ENCODE results near the gene SYTL3. TPM values are rescaled to one million over a fixed set of nuclear protein-coding genes. Genes with fewer than 3 reads are reported as not detected.

The SYTL3 gene
- total RNA-seq, 1 experiment from 2014 or later: 14.2 TPM

GRCh38 chr6:158783167-158783450, 133.3 kb downstream of the SYTL3 start:
- CTCF ChIA-PET: no interaction called here
- intact Hi-C loops (cut with micrococcal nuclease; ENCODE audit: unreplicated experiment): no loop called here

GRCh38 chr6:158783851-158784250, 134.0 kb downstream of the SYTL3 start:
- CTCF ChIA-PET: no interaction called here
- intact Hi-C loops (cut with micrococcal nuclease; ENCODE audit: unreplicated experiment): no loop called here
- TF ChIP-seq CTCF (IDR thresholded peaks at IDR 0.05; ENCODE audit: unreplicated experiment): no peak
- peaks cover 100% of the 10 kb centered on the region for H3K36me3 Mint-ChIP-seq (ENCODE audit: insufficient read depth, unreplicated experiment)
- peak overlapping the region; percentile 92 for H3K27ac Mint-ChIP-seq (ENCODE audit: unreplicated experiment)
- peaks cover 88% of the 10 kb centered on the region for H3K4me1 Mint-ChIP-seq (ENCODE audit: low read depth, unreplicated experiment)
- no peaks in the 10 kb centered on the region for H3K27me3 Mint-ChIP-seq (ENCODE audit: unreplicated experiment)
- DNase-seq: no peak
- no peaks in the 10 kb centered on the region for H3K9me3 Mint-ChIP-seq (ENCODE audit: low read depth, unreplicated experiment)
- H3K4me3 Mint-ChIP-seq (ENCODE audit: low read depth, unreplicated experiment): peak overlapping the region; percentile 44
- BruUV-seq (replicated peaks): no TSS peak

More at GRCh38 chr6:158783167-158783450, 133.3 kb downstream of the SYTL3 start:
- Mint-ChIP-seq H3K27ac (ENCODE audit: unreplicated experiment) (peak overlapping the region; percentile 92), H3K4me3 (ENCODE audit: low read depth, unreplicated experiment) (peak overlapping the region; percentile 44), H3K27me3 (ENCODE audit: unreplicated experiment) (no peaks in the 10 kb centered on the region), H3K36me3 (ENCODE audit: insufficient read depth, unreplicated experiment) (peaks cover 100% of the 10 kb centered on the region), H3K4me1 (ENCODE audit: low read depth, unreplicated experiment) (peaks cover 89% of the 10 kb centered on the region), H3K9me3 (ENCODE audit: low read depth, unreplicated experiment) (no peaks in the 10 kb centered on the region)
- no peak for TF ChIP-seq CTCF (IDR thresholded peaks at IDR 0.05; ENCODE audit: unreplicated experiment)
- no peak for DNase-seq
- no TSS peak for BruUV-seq (replicated peaks)

- Mint-ChIP-seq H3K9me3 (ENCODE audit: low read depth, unreplicated experiment) (no peaks in the 10 kb centered on the region), H3K36me3 (ENCODE audit: insufficient read depth, unreplicated experiment) (peaks cover 100% of the 10 kb centered on the region), H3K27ac (ENCODE audit: unreplicated experiment) (peak overlapping the region; percentile 92), H3K27me3 (ENCODE audit: unreplicated experiment) (no peaks in the 10 kb centered on the region), H3K4me1 (ENCODE audit: low read depth, unreplicated experiment) (peaks cover 89% of the 10 kb centered on the region), H3K4me3 (ENCODE audit: low read depth, unreplicated experiment) (peak overlapping the region; percentile 44)
- no peak for TF ChIP-seq CTCF (IDR thresholded peaks at IDR 0.05; ENCODE audit: unreplicated experiment)
- DNase-seq: peak; percentile 57
- intact Hi-C loops (cut with micrococcal nuclease; ENCODE audit: unreplicated experiment): no loop called here
- CTCF ChIA-PET: interaction anchor here (0.6 kb wide), 2 partner anchors 100 to 315 kb away, joined by 3 read pairs; no protein-coding TSS in a partner anchor
- BruUV-seq (replicated peaks): no TSS peak
Measured at GRCh38 chr6:158784505-158784904, 134.7 kb downstream of the SYTL3 start.

GRCh38 chr6:158785036-158785435, 135.2 kb downstream of the SYTL3 start:
- no TSS peak for BruUV-seq (replicated peaks)
- intact Hi-C loops (cut with micrococcal nuclease; ENCODE audit: unreplicated experiment): no loop called here
- peak overlapping the region; percentile 44 for H3K4me3 Mint-ChIP-seq (ENCODE audit: low read depth, unreplicated experiment)
- TF ChIP-seq CTCF (IDR thresholded peaks at IDR 0.05; ENCODE audit: unreplicated experiment): no peak
- CTCF ChIA-PET: interaction anchor here (0.6 kb wide), 2 partner anchors 100 to 315 kb away, joined by 3 read pairs; no protein-coding TSS in a partner anchor
- no peak for DNase-seq
- peaks cover 92% of the 10 kb centered on the region for H3K4me1 Mint-ChIP-seq (ENCODE audit: low read depth, unreplicated experiment)
- no peaks in the 10 kb centered on the region for H3K27me3 Mint-ChIP-seq (ENCODE audit: unreplicated experiment)
- no peaks in the 10 kb centered on the region for H3K9me3 Mint-ChIP-seq (ENCODE audit: low read depth, unreplicated experiment)
- peak overlapping the region; percentile 92 for H3K27ac Mint-ChIP-seq (ENCODE audit: unreplicated experiment)
- peaks cover 100% of the 10 kb centered on the region for H3K36me3 Mint-ChIP-seq (ENCODE audit: insufficient read depth, unreplicated experiment)

Measured in Calu3 (cell line).